Large intestine (tissue), 3 donors: Measurements from ENCODE around the gene RALGPS1. TPM values are rescaled to one million over a fixed set of nuclear protein-coding genes. Genes with fewer than 3 reads are reported as not detected.
A peak's percentile ranks its signal among the peaks of the same experiment; 100 is the strongest.
"Not testable (repeated sequence)": the region's sequence is repeated elsewhere in the genome, so short reads cannot be mapped to it uniquely, and the experiment has no call there.

Experiments
- DNase-seq, 2 donors: peaks; one replicate each; pipeline versions ENCODE4 v3.0.0 to v3.0.0-alpha.2; 2013
- H3K27ac ChIP-seq: one replicate; pipeline ENCODE4 v1.5.1; 2013; ENCODE audit warnings: low read length
- H3K27me3 ChIP-seq: 2 replicates; pipeline ENCODE4 v1.6.1; 2013; ENCODE audit warnings: low read length; ENCODE audit not compliant: control insufficient read depth, insufficient read depth
- H3K36me3 ChIP-seq: 2 replicates; pipeline ENCODE4 v1.6.1; 2013; ENCODE audit warnings: low read length; ENCODE audit not compliant: control insufficient read depth, insufficient read depth
- H3K4me1 ChIP-seq: one replicate; pipeline ENCODE4 v1.6.1; 2013; ENCODE audit warnings: low read length; ENCODE audit not compliant: control insufficient read depth, insufficient read depth
- H3K4me3 ChIP-seq: one replicate; pipeline ENCODE4 v1.5.1; 2013; ENCODE audit warnings: low read length
- H3K9me3 ChIP-seq: one replicate; pipeline ENCODE4 v1.6.1; 2013; ENCODE audit warnings: mild to moderate bottlenecking, low read depth, low read length, moderate library complexity; ENCODE audit not compliant: control insufficient read depth
- WGBS: methylation state at CpG from one replicate; pipeline ENCODE4 v1.1.5; 2013; ENCODE audit warnings: low lambda C conversion rate; ENCODE audit not compliant: insufficient coverage; 5-methylcytosine and 5-hydroxymethylcytosine counted together
- polyA plus RNA-seq: library from polyadenylated mRNA; unstranded; fragments of 120-200 nt; gene quantifications from one replicate; pipeline ENCODE4 v1.2.1, GENCODE V29; 2013

The RALGPS1 gene
- polyA plus RNA-seq, 1 donor: 58.8 TPM

DNA sequence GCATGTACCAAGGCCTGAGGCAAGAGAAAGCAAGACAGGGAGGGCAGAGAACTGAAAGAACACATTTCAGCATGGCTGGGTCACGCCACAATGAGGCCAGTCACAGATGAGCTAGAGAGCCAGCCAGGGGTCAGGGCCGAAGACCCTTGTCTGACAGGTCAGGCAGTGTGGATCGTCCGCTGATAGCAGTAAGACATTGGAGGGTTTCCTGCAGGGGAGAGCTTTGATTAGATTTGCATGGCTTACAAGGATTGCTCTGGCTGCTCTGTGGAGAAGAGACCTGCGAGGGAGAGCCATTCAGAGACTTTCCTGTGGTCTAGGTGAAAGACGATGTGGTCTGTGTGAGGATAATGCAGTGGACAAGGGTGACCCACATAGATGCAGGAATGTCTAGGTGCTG lies 93.1 kb downstream of the RALGPS1 start:
- Histone ChIP-seq H3K4me1 (peaks cover 4% of the 10 kb centered on the region), H3K4me3 (no peak overlapping the region), H3K27ac (no peak overlapping the region), H3K9me3 (no peaks in the 10 kb centered on the region), H3K27me3 (no peaks in the 10 kb centered on the region), H3K36me3 (peaks cover 5% of the 10 kb centered on the region)
- no peak for DNase-seq
- WGBS: 90% methylated on average over 2 of the region's 6 CpGs

DNA sequence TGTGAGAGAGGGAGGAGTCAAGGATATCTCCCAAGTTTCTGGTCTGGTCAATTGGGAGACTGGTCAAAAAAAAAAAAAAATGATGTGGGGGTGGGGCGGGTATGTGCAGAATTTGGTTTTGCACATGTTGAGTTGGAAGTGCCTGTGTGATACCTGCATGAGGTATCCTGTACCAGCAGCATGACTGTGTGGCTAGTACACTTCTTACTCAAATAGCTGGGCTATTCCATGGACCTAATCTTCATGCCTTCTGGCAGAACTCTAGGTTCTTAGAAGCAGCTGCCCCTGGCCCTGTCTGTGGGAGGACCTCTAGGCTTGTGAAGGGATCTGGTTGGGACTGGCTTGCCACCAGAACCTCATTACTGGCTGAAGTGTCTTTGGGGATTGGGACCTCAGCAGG lies 93.5 kb downstream of the RALGPS1 start:
- WGBS: no CpG with 5 or more reads among the region's 1 CpG
- DNase-seq: no peak

DNA sequence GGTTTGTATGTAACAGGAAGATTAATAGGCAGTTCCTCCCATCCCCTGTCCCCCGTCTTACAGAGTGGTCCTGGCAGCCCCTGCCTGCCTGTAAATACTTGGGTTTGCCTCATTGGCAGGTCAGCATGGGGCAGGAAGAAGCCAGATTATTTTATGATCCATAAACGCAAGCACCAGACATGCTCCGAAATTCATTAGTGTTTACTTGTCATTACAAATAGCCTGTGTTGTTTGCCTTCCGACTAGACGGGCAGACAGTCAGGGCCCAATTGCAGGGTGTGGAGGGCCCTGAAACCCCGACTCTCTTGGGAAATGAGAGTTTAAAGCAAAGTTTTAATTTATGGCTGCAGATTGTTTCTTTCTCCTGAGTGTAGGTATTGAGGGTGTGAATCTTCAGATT lies 97.2 kb downstream of the RALGPS1 start:
- no peak overlapping the region for H3K27ac ChIP-seq
- H3K4me3 ChIP-seq: no peak overlapping the region
- DNase-seq: no peak
- no peaks in the 10 kb centered on the region for H3K27me3 ChIP-seq
- no peaks in the 10 kb centered on the region for H3K9me3 ChIP-seq
- WGBS: 23% methylated on average over 5 of the region's 6 CpGs
- peaks cover 4% of the 10 kb centered on the region for H3K4me1 ChIP-seq
- H3K36me3 ChIP-seq: peaks cover 4% of the 10 kb centered on the region

More for the DNA sequence above, 93.5 kb downstream of the RALGPS1 start:
- Histone ChIP-seq H3K4me3 (no peak overlapping the region), H3K9me3 (no peaks in the 10 kb centered on the region), H3K36me3 (peaks cover 5% of the 10 kb centered on the region), H3K27ac (no peak overlapping the region), H3K4me1 (peaks cover 4% of the 10 kb centered on the region), H3K27me3 (no peaks in the 10 kb centered on the region)

DNA sequence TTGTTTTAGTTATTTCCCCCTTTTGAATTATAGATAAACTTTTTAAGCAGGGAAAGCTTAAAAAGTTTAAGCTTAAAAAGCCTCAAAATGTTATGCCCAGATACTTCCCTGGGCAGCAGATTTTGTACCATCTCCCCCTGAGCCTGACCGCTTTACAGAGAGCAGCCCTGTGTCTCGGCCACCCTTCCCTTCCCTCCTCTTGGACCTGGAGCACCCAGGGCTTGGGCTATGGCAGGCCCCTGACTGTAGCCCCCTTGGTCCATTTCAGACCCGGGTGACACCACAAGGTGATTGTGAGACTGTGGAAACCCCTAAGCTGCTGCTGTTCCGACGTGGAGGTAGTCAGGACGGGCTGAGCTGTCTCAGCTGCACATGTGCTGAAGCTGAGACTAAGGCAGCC lies 97.7 kb downstream of the RALGPS1 start:
- no peak for DNase-seq
- no peaks in the 10 kb centered on the region for H3K27me3 ChIP-seq
- no CpG with 5 or more reads among the region's 6 CpGs for WGBS
- H3K9me3 ChIP-seq: no peaks in the 10 kb centered on the region
- H3K27ac ChIP-seq: no peak overlapping the region
- no peak overlapping the region for H3K4me3 ChIP-seq
- H3K36me3 ChIP-seq: peaks cover 4% of the 10 kb centered on the region
- H3K4me1 ChIP-seq: peaks cover 4% of the 10 kb centered on the region

DNA sequence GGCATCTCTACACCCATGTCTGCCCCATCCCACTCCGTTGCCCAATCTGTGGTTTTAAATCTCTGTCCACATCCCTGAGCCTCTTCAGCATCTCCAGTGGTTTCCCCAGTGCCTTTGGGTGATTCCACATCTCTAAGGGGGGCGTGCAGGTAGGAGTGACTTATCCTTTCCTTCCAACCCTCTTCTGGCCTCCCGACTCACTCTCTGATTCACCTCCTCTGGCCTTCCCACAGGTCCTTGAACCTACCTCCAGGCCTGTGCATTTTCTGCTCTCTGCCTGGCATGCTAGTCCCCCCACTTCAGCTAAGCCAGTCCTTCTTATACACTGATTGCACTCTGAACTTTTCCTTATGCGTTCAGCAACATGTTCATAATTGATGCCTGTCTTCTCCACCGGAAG lies 99.0 kb downstream of the RALGPS1 start:
- Histone ChIP-seq H3K27ac (peak overlapping the region; percentile 27), H3K4me1 (peaks cover 4% of the 10 kb centered on the region), H3K27me3 (no peaks in the 10 kb centered on the region), H3K9me3 (no peaks in the 10 kb centered on the region), H3K4me3 (no peak overlapping the region), H3K36me3 (peaks cover 4% of the 10 kb centered on the region)
- no CpG with 5 or more reads among the region's 5 CpGs for WGBS
- no peak for DNase-seq

DNA sequence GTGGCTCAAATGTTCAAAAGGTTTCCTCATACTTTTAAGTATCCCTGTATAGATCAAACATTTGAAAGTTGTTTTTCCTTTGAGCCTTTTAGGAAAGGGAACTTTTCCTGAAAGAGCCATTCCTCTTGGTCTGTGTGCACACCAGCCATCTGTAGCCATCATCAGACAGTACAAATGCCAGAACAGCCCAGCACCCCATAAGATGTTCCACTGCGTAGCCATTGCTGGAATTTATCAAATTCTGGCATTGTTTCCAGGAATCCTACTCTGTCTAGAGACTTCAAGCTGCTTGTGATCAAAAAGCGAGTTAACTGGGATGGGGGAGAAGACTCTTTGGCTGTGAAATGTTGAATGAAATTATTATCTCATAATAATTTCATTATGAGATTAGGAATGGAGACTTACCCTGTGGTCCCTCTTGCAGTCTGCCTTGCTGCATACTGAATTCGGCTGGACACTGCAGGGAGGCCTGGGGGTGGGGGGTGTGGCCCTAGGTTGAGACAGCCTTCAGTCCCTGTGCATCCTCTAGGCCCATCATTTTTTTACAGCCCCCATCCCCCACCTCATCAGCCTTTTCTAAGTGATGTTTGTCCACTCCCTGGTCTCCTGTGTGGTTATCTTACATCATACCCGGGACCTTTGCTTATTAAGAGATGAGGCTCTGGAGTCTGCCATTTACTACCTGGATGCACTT lies 99.8 kb downstream of the RALGPS1 start:
- H3K27ac ChIP-seq: peak overlapping the region; percentile 27
- peaks cover 4% of the 10 kb centered on the region for H3K36me3 ChIP-seq
- H3K9me3 ChIP-seq: no peaks in the 10 kb centered on the region
- DNase-seq: peak in 1 of 2 donors; percentile 31
- H3K4me3 ChIP-seq: no peak overlapping the region
- WGBS: 100% methylated on average over 1 of the region's 4 CpGs
- H3K27me3 ChIP-seq: no peaks in the 10 kb centered on the region
- peaks cover 4% of the 10 kb centered on the region for H3K4me1 ChIP-seq

DNA sequence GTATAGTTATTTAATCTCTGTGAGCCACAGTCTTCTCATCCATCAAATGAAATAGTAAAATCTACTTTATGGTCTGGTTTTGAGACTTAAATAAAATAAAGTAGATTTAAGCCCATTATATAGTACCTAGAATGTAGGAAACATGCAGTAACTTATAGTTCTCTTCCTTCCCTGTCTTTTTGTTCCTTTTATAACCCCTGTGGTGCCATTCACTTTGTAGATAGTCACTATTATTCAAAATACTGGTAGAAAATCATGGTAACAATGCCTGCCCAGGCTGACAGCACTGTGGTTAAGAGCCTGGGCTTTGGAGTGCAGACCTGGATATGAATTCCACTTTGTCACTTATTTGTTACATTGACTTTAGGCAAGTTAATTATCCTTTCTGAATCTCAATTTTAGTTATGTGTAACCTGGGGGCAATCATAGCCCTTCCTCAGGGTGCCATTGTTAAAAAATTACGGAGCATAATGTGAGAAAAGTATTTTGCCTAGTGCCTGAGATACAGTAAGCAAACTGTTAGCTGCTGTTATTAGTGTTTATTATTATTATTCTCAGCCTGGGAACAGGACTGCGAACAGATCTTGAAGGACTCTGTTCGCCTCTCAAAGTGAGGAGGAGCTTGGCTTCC lies 100.4 kb downstream of the RALGPS1 start:
- Histone ChIP-seq H3K27ac (peak overlapping the region; percentile 20), H3K4me1 (peaks cover 4% of the 10 kb centered on the region), H3K27me3 (no peaks in the 10 kb centered on the region), H3K9me3 (no peaks in the 10 kb centered on the region), H3K36me3 (peaks cover 4% of the 10 kb centered on the region), H3K4me3 (no peak overlapping the region)
- no peak for DNase-seq
- no CpG with 5 or more reads among the region's 3 CpGs for WGBS

DNA sequence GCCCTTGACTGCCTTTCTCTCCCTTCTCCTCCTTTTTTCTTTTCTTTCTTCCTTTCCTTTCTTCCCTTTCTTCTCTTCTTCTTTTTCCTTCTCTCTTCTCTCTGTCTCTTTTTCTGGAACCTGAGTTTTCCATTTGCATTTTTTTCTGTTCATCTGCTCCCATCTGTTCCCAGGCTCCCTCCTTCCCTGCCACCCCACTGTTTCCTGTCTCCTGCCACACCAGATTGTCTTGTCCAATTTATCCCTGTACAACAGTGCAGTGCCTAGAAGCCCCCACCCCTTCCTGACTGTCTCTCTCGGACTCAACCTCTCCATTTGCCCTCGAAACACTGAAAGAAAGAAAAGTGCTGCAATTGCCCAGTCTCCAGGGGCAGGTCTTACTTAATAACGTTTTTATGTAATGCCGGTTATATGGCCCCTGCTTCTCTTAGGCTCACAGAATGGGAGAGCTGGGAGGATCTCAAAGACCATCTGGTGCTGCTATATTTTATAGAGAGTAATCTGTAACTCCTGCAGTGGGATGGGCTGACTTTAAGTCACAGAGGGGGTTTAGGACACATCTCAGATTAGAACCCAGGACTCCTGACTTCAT lies 101.4 kb downstream of the RALGPS1 start:
- Histone ChIP-seq H3K9me3 (no peaks in the 10 kb centered on the region), H3K4me1 (peaks cover 4% of the 10 kb centered on the region), H3K27me3 (no peaks in the 10 kb centered on the region), H3K27ac (no peak overlapping the region), H3K4me3 (no peak overlapping the region), H3K36me3 (peaks cover 4% of the 10 kb centered on the region)
- no CpG with 5 or more reads among the region's 4 CpGs for WGBS
- DNase-seq: no peak

DNA sequence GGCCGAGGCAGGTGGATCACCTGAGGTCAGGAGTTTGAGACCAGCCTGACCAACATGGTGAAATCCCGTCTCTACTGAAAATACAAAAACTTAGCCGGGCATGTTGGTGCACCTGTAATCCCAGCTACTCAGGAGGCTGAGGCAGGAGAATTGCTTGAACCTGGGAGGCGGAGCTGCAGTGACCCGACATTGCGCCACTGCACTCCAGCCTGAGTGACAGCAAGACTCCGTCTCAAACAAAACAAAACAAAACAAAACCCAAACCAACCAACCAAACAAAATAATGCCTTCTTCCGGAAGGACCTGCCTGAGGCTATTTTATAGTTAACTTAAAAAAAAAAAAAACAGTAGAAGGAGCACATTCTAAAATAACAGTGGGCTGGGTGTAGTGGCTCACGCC lies 103.4 kb downstream of the RALGPS1 start:
- H3K27me3 ChIP-seq, DNase-seq, H3K9me3 ChIP-seq, H3K36me3 ChIP-seq, H3K4me1 ChIP-seq, H3K4me3 ChIP-seq, H3K27ac ChIP-seq: not testable (repeated sequence)
- WGBS: no CpG with 5 or more reads among the region's 9 CpGs

DNA sequence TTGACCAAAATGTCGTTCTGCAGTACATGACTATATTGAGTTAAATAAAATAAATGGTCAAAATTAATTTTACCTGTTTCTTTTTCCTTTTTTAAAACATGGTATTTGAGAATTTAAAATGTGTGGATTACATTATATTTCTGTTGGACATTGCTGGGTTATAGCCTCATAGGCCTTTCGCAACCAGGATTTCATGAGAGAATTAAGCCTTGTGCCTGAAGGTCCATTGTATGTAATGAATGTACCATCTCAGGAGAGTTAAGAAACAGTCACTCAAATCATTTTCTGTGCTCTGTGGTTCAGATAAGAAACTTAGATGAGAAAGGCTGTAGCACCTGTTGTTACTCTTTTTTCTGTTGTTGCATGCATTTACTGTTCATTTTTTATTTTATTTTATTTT lies 104.4 kb downstream of the RALGPS1 start:
- Histone ChIP-seq H3K9me3 (no peaks in the 10 kb centered on the region), H3K27ac (no peak overlapping the region), H3K27me3 (no peaks in the 10 kb centered on the region), H3K4me3 (no peak overlapping the region), H3K36me3 (peaks cover under 1% of the 10 kb centered on the region), H3K4me1 (no peaks in the 10 kb centered on the region)
- DNase-seq: no peak
- 100% methylated on average over 1 of the region's 2 CpGs for WGBS
